Prostate gland (tissue), 2 donors: ENCODE data around the gene GRID2. TPM values are rescaled to one million over a fixed set of nuclear protein-coding genes. Genes with fewer than 3 reads are reported as not detected.

ENCODE experiments used
- DNase-seq: peaks from one replicate; pipeline ENCODE4 v3.0.0-alpha.2; 2019; ENCODE audit warnings: low spot score
- H3K27ac ChIP-seq, 2 donors: fragments of 200-600 bp; sonication (generic); 2 replicates each; pipeline ENCODE4 v1.5.1; 2017 to 2019
- H3K27me3 ChIP-seq: fragments of 200-600 bp; sonication (generic); replicated peaks from 2 replicates; pipeline ENCODE4 v1.5.1; 2019; ENCODE audit not compliant: insufficient read depth
- H3K36me3 ChIP-seq, 2 donors: fragments of 200-600 bp; sonication (generic); 1 replicate in 1 of 2; 2 replicates in 1 of 2; pipeline versions ENCODE4 v1.5.1 to v1.8.1; 2017 to 2019
- H3K4me1 ChIP-seq: fragments of 200-600 bp; sonication (generic); replicated peaks from 2 replicates; pipeline ENCODE4 v1.5.1; 2019
- H3K4me3 ChIP-seq, 2 donors: fragments of 200-600 bp; sonication (generic); 2 replicates each; pipeline ENCODE4 v1.5.1; 2017 to 2019
- H3K9me3 ChIP-seq: fragments of 200-600 bp; sonication (generic); 2 replicates; pipeline ENCODE4 v1.5.1; 2017
- POLR2A ChIP-seq: fragments of 450-650 bp; IDR thresholded peaks from one replicate; pipeline ENCODE4 v1.6.1; 2016; ENCODE audit warnings: antibody characterized with exemption, mild to moderate bottlenecking
- POLR2AphosphoS5 ChIP-seq: sonication (generic); formaldehyde crosslinking; IDR thresholded peaks from one replicate; pipeline ENCODE4 v1.6.1; 2017; ENCODE audit warnings: antibody characterized with exemption
- WGBS: methylation state at CpG from one replicate; pipeline ENCODE4 v1.1.5; 2018; 5-methylcytosine and 5-hydroxymethylcytosine counted together
- intact Hi-C: fragments of 100-400 bp; cut with DNase I; formaldehyde crosslinking; loops from one replicate; pipeline ENCODE4 v1.14.2; 2022
- total RNA-seq, 2 donors: library from RNA; depleted of rRNA; stranded (reverse); fragments of >200 nt; gene quantifications; one replicate each; pipeline ENCODE4 v1.1.0, GENCODE V29; 2016
- TF ChIP-seq, protein P1 (sequence below), 4 experiments: fragments of 200-600 bp in 2 of 4; fragments of 450-650 bp in 2 of 4; sonication (generic) in 2 of 4; IDR thresholded peaks; 1 replicate in 3 of 4; 2 replicates in 1 of 4; pipeline ENCODE4 v1.5.1; 2016 to 2019; ENCODE audit warnings: antibody characterized with exemption in 4 of 4, mild to moderate bottlenecking in 2 of 4, moderate library complexity in 2 of 4

Gene GRID2
- total RNA-seq, 2 donors from 2014 or later: 0.09 to 11.0 TPM

DNA sequence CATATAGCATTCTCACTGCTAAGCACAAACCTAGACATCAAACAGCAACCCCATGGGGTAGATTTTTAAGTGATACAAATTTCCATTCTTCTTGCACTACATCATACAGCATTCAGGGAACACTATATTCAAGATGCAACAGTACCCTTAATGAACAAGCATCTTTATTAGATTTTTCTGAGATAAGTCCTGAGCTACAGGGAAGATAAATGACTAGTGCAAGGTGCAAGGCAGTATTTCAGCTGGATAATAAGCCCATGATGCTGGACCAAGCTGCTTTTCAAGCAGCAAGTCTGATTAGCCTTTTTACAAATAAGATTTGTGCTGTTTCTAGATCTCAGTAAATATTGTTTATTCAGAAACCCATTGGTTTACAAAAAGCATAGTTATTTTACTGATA lies 1332.2 kb downstream of the GRID2 start:
- Histone ChIP-seq H3K36me3 (no peaks in the 10 kb centered on the region), H3K4me1 (no peaks in the 10 kb centered on the region), H3K9me3 (no peaks in the 10 kb centered on the region), H3K27me3 (no peaks in the 10 kb centered on the region), H3K4me3 (no peak overlapping the region), H3K27ac (no peak overlapping the region)
- intact Hi-C loops: no loop called here
- TF ChIP-seq POLR2A (no peak), POLR2AphosphoS5 (no peak)
- TF ChIP-seq, protein P1, sequence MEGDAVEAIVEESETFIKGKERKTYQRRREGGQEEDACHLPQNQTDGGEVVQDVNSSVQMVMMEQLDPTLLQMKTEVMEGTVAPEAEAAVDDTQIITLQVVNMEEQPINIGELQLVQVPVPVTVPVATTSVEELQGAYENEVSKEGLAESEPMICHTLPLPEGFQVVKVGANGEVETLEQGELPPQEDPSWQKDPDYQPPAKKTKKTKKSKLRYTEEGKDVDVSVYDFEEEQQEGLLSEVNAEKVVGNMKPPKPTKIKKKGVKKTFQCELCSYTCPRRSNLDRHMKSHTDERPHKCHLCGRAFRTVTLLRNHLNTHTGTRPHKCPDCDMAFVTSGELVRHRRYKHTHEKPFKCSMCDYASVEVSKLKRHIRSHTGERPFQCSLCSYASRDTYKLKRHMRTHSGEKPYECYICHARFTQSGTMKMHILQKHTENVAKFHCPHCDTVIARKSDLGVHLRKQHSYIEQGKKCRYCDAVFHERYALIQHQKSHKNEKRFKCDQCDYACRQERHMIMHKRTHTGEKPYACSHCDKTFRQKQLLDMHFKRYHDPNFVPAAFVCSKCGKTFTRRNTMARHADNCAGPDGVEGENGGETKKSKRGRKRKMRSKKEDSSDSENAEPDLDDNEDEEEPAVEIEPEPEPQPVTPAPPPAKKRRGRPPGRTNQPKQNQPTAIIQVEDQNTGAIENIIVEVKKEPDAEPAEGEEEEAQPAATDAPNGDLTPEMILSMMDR (IDR thresholded peaks at IDR 0.05): no peak
- DNase-seq: no peak

DNA sequence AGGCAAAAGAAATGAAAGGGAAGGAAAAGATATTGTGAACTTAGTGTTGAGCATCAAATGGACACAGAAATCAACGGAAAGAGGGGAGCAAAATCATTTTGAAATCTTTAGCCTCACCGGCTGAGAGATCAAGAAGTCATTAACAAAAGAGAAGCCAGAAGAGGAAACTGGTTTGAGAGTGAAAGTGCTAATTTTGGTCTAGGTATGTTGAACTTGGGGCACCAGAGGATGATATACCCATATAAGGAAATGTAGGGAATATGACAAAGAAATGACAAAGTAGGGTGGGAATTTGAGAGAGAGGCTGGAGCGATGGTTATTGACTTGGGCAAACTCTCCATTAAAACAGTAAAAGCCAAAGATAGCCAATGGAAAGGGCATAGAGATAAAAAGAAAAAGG lies 1341.4 kb downstream of the GRID2 start:
- TF ChIP-seq POLR2A: no peak
- TF ChIP-seq, protein P1 (IDR thresholded peaks at IDR 0.05): no peak
- no peak for TF ChIP-seq POLR2AphosphoS5
- Histone ChIP-seq H3K36me3 (no peaks in the 10 kb centered on the region), H3K27ac (no peak overlapping the region), H3K4me3 (no peak overlapping the region), H3K27me3 (no peaks in the 10 kb centered on the region), H3K9me3 (no peaks in the 10 kb centered on the region), H3K4me1 (no peaks in the 10 kb centered on the region)
- 92% methylated on average over 3 of the region's 3 CpGs for WGBS
- DNase-seq: no peak
- intact Hi-C loops: no loop called here

DNA sequence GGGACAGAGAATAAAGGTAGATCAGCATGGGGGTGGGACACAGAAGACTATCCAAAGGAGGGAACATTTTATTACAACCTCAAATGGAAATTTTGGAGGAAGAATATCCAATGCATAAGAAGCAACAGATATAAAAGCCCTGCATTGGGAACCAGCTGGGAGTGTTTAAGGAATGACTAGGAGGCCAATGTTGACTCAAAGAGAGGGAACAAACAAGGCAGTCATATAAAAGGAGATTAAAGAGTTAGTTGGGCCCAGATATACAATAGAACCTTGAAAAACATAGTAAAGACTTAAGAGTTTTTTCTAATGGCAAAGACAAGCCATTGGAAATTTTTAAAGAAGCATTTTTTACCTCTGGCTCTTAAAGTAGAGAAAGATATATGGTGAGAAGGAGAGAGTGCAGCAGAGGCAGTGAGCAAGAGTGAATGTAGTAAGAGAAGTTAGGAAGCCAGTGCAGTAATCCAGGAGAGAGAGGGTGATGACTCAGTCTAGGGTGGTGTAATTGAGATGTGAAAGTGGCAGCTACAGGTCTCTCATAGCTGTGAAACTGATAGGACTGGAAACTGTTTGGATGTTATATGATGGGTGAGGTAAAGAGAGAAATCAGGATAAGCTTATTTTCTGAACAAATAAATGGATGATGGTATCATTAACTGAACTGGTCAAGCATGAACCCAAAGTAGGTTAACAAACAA lies 1342.6 kb downstream of the GRID2 start:
- H3K27me3 ChIP-seq: no peaks in the 10 kb centered on the region
- H3K27ac ChIP-seq: no peak overlapping the region
- no peak overlapping the region for H3K4me3 ChIP-seq
- intact Hi-C loops: no loop called here
- H3K36me3 ChIP-seq: no peaks in the 10 kb centered on the region
- DNase-seq: no peak
- H3K4me1 ChIP-seq: no peaks in the 10 kb centered on the region
- no peaks in the 10 kb centered on the region for H3K9me3 ChIP-seq
- no peak for TF ChIP-seq POLR2AphosphoS5
- TF ChIP-seq, protein P1 (IDR thresholded peaks at IDR 0.05): no peak
- TF ChIP-seq POLR2A: no peak

DNA sequence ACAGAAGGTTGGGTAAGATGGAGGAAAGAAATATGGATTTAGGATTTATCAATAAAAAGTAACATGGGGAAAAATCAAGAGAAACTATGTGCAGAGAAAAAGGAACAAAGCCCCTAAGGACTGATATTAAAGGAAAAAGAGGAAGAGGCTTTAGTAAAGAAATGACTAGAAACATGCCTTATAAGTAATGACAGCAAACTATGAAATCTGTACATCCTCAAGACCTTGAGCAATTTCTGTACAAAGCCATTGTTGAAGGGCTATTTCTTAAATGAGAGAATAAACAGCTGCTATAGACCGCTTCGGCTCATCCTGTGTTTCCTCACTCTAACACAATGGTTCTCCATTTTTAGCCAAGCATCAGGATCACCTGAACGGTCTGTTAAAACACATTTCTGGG lies 1344.5 kb downstream of the GRID2 start:
- 87% methylated on average over 3 of the region's 3 CpGs for WGBS
- no peaks in the 10 kb centered on the region for H3K36me3 ChIP-seq
- no peaks in the 10 kb centered on the region for H3K4me1 ChIP-seq
- intact Hi-C loops: no loop called here
- TF ChIP-seq POLR2AphosphoS5 (no peak), POLR2A (no peak)
- TF ChIP-seq, protein P1 (IDR thresholded peaks at IDR 0.05): no peak
- no peak overlapping the region for H3K27ac ChIP-seq
- no peak for DNase-seq
- no peaks in the 10 kb centered on the region for H3K9me3 ChIP-seq
- no peaks in the 10 kb centered on the region for H3K27me3 ChIP-seq
- H3K4me3 ChIP-seq: no peak overlapping the region

DNA sequence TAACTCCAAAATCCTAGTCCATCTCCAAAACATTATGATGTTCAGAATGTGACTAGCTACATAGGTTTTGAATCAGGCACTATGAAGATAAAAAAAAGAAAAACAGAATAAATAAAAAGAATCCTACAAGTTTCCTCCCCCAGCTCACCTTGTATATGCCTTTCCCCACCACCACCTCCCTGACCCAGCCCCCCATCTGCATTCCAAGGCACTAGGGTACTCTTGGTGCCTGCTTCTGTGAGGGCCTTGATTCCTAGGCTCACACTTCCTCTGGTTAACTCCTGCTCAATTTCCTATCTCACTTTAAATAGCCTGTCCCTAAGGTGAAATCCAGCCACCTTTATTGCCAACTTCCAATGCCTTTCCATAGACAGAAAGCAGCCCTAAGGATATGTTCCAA lies 1346.1 kb downstream of the GRID2 start:
- H3K27me3 ChIP-seq: no peaks in the 10 kb centered on the region
- no peak for TF ChIP-seq POLR2A
- TF ChIP-seq, protein P1 (IDR thresholded peaks at IDR 0.05): no peak
- no peak for TF ChIP-seq POLR2AphosphoS5
- H3K4me1 ChIP-seq: no peaks in the 10 kb centered on the region
- DNase-seq: no peak
- intact Hi-C loops: no loop called here
- no peak overlapping the region for H3K27ac ChIP-seq
- H3K4me3 ChIP-seq: no peak overlapping the region
- H3K9me3 ChIP-seq: no peaks in the 10 kb centered on the region
- H3K36me3 ChIP-seq: no peaks in the 10 kb centered on the region
